Fibroblast of mammary gland (primary cell): Measurements from ENCODE around the gene SLC45A3.
A peak's percentile ranks its signal among the peaks of the same experiment; 100 is the strongest.

ENCODE experiments used
- DNase-seq: peaks from one replicate; pipeline ENCODE4 v3.0.0-alpha.2; 2010; ENCODE audit warnings: low read depth
- H3K4me3 ChIP-seq: 2 replicates; pipeline ENCODE4 v1.5.1; 2011; ENCODE audit warnings: low read depth, mild to moderate bottlenecking, low read length, moderate library complexity; ENCODE audit not compliant: control insufficient read depth
- TF ChIP-seq, protein P1 (sequence below): conservative IDR thresholded peaks from 2 replicates; pipeline ENCODE4 v1.5.1; 2011; ENCODE audit warnings: low read depth, low read length, inconsistent platforms; ENCODE audit not compliant: control insufficient read depth, insufficient read depth

SLC45A3 gene

DNA sequence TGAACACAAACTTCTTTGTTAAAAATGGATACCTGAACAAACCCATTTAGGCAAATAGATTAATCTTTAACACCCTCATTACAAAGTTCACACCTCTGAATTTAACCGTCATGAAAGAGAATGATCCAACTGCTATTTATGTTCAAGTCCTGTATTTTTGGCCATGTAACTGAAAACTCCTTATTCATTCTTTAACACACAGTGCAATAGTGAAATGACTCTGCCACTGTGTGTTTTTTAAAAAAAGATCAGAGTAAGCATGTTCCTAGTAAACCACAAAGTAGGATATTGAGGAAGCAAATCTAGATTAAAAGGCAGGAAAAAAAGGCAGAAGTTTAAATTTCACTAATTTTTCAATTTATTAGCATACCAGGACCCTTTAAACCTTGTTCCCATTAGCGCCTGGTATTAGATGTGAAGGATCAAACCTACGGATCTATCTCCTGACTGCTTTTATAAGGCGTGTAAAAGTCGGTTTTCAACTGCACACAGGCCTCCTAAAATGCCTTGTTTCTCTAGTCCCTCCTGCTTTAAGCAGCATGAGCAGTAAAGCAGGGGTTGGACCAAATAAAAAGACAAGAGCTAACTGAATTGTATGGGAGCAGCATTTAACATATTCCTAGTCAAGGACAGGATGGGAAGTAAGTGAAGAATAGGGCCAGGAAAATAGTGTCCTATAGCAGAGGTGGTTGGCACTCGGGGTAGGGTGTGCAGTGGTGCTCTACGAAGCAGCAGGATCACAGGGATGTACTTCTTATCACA, 36.2 kb upstream of the SLC45A3 start:
- H3K4me3 ChIP-seq = no peak overlapping the region
- TF ChIP-seq, protein P1, sequence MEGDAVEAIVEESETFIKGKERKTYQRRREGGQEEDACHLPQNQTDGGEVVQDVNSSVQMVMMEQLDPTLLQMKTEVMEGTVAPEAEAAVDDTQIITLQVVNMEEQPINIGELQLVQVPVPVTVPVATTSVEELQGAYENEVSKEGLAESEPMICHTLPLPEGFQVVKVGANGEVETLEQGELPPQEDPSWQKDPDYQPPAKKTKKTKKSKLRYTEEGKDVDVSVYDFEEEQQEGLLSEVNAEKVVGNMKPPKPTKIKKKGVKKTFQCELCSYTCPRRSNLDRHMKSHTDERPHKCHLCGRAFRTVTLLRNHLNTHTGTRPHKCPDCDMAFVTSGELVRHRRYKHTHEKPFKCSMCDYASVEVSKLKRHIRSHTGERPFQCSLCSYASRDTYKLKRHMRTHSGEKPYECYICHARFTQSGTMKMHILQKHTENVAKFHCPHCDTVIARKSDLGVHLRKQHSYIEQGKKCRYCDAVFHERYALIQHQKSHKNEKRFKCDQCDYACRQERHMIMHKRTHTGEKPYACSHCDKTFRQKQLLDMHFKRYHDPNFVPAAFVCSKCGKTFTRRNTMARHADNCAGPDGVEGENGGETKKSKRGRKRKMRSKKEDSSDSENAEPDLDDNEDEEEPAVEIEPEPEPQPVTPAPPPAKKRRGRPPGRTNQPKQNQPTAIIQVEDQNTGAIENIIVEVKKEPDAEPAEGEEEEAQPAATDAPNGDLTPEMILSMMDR = no peak
- DNase-seq = no peak

DNA sequence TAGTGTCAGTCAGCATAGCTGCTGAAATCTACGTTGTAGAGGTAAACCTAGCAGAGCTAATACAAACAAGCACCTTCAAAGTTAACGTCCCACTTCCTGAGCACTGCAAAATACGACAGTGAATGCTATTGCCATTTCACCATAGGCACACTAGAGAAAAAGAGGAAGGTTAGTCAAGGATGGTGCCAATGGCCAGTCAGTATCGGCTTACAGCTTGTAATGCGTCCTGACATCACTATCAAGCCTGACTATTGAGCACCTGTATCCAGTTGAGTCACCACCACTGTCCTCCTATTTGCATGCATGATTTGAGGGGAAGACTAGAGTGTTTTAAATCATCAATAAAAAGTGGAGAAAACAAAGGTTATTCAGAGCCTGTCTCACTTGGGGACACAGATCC, 35.3 kb upstream of the SLC45A3 start:
- no peak overlapping the region for H3K4me3 ChIP-seq
- TF ChIP-seq, protein P1 = no peak
- no peak for DNase-seq

DNA sequence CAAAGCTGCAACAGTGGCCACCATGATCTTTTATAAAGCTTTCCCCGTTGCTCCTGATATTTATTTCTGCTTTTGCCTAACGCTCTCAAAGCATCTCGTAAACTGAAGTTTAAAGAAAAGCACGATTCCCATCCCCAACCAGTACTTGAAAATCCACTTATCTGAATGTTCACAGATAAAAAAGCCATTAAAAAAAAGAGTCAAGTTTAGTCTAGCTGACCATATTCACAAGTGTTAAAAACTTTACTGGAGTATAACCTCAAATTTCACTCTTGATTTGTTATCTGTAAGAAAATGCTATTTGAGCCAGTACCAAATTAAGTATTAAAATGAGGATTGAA, 34.6 kb upstream of the SLC45A3 start:
- TF ChIP-seq, protein P1 = no peak

DNA sequence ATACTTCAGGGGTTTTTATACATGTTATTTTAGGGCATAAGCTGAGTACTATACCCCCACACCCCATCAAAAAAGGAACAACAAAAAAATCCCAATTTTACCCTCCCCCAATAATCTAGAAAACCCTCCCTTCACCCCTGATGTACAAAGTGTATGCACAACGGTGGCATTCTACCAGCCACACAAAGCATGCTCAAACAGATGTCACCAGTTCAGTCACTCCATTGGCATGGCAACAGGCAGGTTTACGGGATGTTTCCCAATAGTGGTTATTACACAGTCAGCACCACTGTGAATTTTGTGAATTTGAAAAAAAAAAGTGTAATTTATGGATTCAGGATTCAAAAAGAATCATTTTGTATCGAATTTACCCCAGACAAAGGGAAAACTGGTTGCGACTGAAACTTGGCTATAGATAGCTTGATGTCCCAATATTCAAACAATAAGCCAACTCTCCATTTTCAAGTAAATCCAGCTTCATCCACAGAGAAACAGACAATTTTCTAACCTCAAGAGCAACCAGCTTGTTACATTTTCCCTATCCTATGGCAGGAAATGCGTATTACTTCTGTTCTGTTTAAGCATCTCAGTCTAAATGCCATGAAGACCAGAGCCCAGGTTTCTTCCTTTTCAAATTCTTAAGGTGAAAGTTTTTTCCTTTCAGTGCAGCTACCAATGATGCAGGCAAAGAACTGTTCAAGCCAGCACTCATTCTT, 34.0 kb upstream of the SLC45A3 start:
- H3K4me3 ChIP-seq = no peak overlapping the region
- peak; percentile 58 for DNase-seq
- TF ChIP-seq, protein P1 = no peak

More for the DNA sequence above, 34.6 kb upstream of the SLC45A3 start:
- no peak for DNase-seq
- H3K4me3 ChIP-seq = no peak overlapping the region

DNA sequence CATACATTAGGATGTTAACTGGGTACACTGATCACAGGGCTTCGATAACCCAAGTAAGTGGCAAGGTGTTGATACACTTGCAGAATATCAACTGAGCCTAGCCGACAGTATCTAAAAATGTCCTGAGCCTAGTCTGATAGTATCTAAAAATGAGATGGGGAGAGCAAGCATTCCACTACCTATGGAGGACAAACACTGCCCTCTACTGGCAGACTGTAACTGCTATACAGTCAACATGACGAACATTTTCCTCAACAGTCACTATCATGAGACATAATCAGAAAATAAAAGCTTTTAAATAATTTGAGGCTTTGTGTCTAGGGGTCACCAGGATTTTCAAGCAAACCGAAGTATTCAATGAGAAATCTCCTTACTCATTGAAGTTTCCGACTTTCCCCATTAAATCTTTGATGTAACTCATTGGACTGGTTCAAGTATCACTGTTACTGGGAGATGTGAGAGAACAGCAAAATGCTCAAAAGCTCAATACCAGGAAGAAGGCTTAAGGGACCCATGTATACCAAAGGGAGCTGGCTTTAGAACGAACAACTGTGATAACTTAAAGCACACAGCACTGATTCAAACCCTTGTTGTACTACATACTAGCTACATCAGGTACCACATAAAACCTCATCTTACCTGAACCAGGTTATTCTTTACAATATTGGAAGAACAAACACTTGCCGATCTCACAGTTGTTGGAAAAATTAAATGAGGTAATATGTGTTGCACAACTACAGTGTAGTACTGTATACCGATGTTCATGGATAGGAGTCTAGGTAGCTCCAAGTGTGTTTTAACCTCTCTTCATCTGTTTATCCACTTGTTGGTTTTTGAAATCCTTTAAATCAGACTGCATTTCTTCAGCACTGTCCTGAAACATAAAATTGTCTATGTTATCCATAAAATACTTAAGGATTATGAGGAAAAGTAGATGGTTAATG, 31.1 kb upstream of the SLC45A3 start:
- TF ChIP-seq, protein P1 = peak; percentile 95
- peak; percentile 86 for DNase-seq

More for the DNA sequence above, 31.1 kb upstream of the SLC45A3 start:
- no peak overlapping the region for H3K4me3 ChIP-seq
